ENCODE results near the gene PYDC2.

PYDC2 gene

GRCh38 chr3:191461113-191461595, at the start of gene PYDC2:
PYDC2 (plus strand) TSS chr3:191461163; CDS start chr3:191461163, 0 bp downstream.
- DNase-seq (ENCODE audit: low read depth), result no peak

- DNase-seq (ENCODE audit: low read depth), result no peak
Measured at GRCh38 chr3:191412759-191413158, 48.2 kb upstream of the PYDC2 start.

GRCh38 chr3:191414286-191414685, 46.7 kb upstream of the PYDC2 start:
- no peak for DNase-seq (ENCODE audit: low read depth)

- DNase-seq (ENCODE audit: low read depth), result no peak
Measured at GRCh38 chr3:191414732-191415131, 46.2 kb upstream of the PYDC2 start.

- DNase-seq (ENCODE audit: low read depth), result no peak
Measured at GRCh38 chr3:191415566-191415965, 45.4 kb upstream of the PYDC2 start.

- DNase-seq (ENCODE audit: low read depth), result no peak
Measured at GRCh38 chr3:191417457-191417729, 43.6 kb upstream of the PYDC2 start.

GRCh38 chr3:191420771-191421170, 40.2 kb upstream of the PYDC2 start:
- no peak for DNase-seq (ENCODE audit: low read depth)

GRCh38 chr3:191424881-191425280, 36.1 kb upstream of the PYDC2 start:
- DNase-seq (ENCODE audit: low read depth), result no peak

GRCh38 chr3:191425322-191425734, 35.6 kb upstream of the PYDC2 start:
- no peak for DNase-seq (ENCODE audit: low read depth)

GRCh38 chr3:191426311-191426710, 34.7 kb upstream of the PYDC2 start:
- DNase-seq (ENCODE audit: low read depth), result no peak

GRCh38 chr3:191428177-191428576, 32.8 kb upstream of the PYDC2 start:
- DNase-seq (ENCODE audit: low read depth), result no peak

- no peak for DNase-seq (ENCODE audit: low read depth)
Measured at GRCh38 chr3:191430103-191430502, 30.9 kb upstream of the PYDC2 start.

GRCh38 chr3:191431160-191431822, 29.7 kb upstream of the PYDC2 start:
- no peak for DNase-seq (ENCODE audit: low read depth)

- no peak for DNase-seq (ENCODE audit: low read depth)
Measured at GRCh38 chr3:191432162-191432561, 28.8 kb upstream of the PYDC2 start.

GRCh38 chr3:191434024-191434423, 26.9 kb upstream of the PYDC2 start:
- no peak for DNase-seq (ENCODE audit: low read depth)

- DNase-seq (ENCODE audit: low read depth), result no peak
Measured at GRCh38 chr3:191435981-191436380, 25.0 kb upstream of the PYDC2 start.

- DNase-seq (ENCODE audit: low read depth), result no peak
Measured at GRCh38 chr3:191438150-191438814, 22.7 kb upstream of the PYDC2 start.

- no peak for DNase-seq (ENCODE audit: low read depth)
Measured at GRCh38 chr3:191440532-191440931, 20.4 kb upstream of the PYDC2 start.

- DNase-seq (ENCODE audit: low read depth), result no peak
Measured at GRCh38 chr3:191441687-191442086, 19.3 kb upstream of the PYDC2 start.

- no peak for DNase-seq (ENCODE audit: low read depth)
Measured at GRCh38 chr3:191444569-191444968, 16.4 kb upstream of the PYDC2 start.

GRCh38 chr3:191449256-191449655, 11.7 kb upstream of the PYDC2 start:
- no peak for DNase-seq (ENCODE audit: low read depth)

- no peak for DNase-seq (ENCODE audit: low read depth)
Measured at GRCh38 chr3:191455257-191455952, 5.6 kb upstream of the PYDC2 start.

GRCh38 chr3:191460360-191460759, 603 bp upstream of the PYDC2 start:
- no peak for DNase-seq (ENCODE audit: low read depth)
